Loucy (cell line): ENCODE results near the gene NEUROD4.

Source experiments
- H2AFZ ChIP-seq: fragments of 200-600 bp; sonication (generic); 2 replicates; pipeline ENCODE4 v1.6.0; 2016; ENCODE audit warnings: antibody characterized with exemption, mild to moderate bottlenecking, low read length, moderate library complexity
- H3F3A ChIP-seq: fragments of 200-600 bp; 2 replicates; pipeline ENCODE4 v1.6.0; 2016; ENCODE audit warnings: antibody characterized with exemption, low read depth, mild to moderate bottlenecking
- H3K27me3 ChIP-seq: fragments of 200-600 bp; sonication (generic); 2 replicates; pipeline ENCODE4 v1.6.1; 2014; ENCODE audit warnings: low read length, mild to moderate bottlenecking; ENCODE audit not compliant: insufficient read depth, poor library complexity, severe bottlenecking
- H3K36me3 ChIP-seq: fragments of 200-600 bp; sonication (generic); 2 replicates; pipeline ENCODE4 v1.6.1; 2016; ENCODE audit warnings: low read length; ENCODE audit not compliant: insufficient read depth
- H3K4me1 ChIP-seq: fragments of 200-600 bp; sonication (generic); 2 replicates; pipeline ENCODE4 v1.5.1; 2014; ENCODE audit warnings: low read length, mild to moderate bottlenecking; ENCODE audit not compliant: insufficient read depth, poor library complexity, severe bottlenecking
- H3K4me2 ChIP-seq: fragments of 200-600 bp; sonication (generic); 2 replicates; pipeline ENCODE4 v1.6.0; 2014; ENCODE audit warnings: antibody characterized with exemption, low read length, low read depth, mild to moderate bottlenecking; ENCODE audit not compliant: poor library complexity, severe bottlenecking
- H3K4me3 ChIP-seq: fragments of 200-600 bp; sonication (generic); 2 replicates; pipeline ENCODE4 v1.5.1; 2014; ENCODE audit warnings: low read length, mild to moderate bottlenecking, mixed read lengths; ENCODE audit not compliant: poor library complexity, severe bottlenecking
- H3K79me2 ChIP-seq: fragments of 200-600 bp; sonication (generic); 2 replicates; pipeline ENCODE4 v1.6.1; 2014; ENCODE audit warnings: low read length; ENCODE audit not compliant: insufficient read depth
- H3K9ac ChIP-seq: fragments of 200-600 bp; sonication (generic); 2 replicates; pipeline ENCODE4 v1.6.0; 2014; ENCODE audit warnings: mild to moderate bottlenecking, low read depth, low read length, moderate library complexity; ENCODE audit not compliant: poor library complexity, severe bottlenecking
- H3K9me2 ChIP-seq: fragments of 200-600 bp; sonication (generic); replicated peaks from 2 replicates; pipeline ENCODE4 v1.6.1; 2016; ENCODE audit warnings: low read depth, low read length, mixed read lengths
- H3K9me3 ChIP-seq: fragments of 200-600 bp; sonication (generic); 2 replicates; pipeline ENCODE4 v1.6.1; 2014; ENCODE audit warnings: mild to moderate bottlenecking, antibody characterized with exemption, low read length, low read depth; ENCODE audit not compliant: insufficient read depth
- H4K20me1 ChIP-seq: fragments of 200-600 bp; sonication (generic); 2 replicates; pipeline ENCODE4 v1.6.0; 2014; ENCODE audit warnings: antibody characterized with exemption, low read length, mild to moderate bottlenecking; ENCODE audit not compliant: insufficient read depth, poor library complexity, severe bottlenecking
- EZH2phosphoT487 ChIP-seq: fragments of 200-600 bp; IDR thresholded peaks from 2 replicates; pipeline ENCODE4 v1.6.1; 2018; ENCODE audit warnings: antibody characterized with exemption, mild to moderate bottlenecking, moderate library complexity, borderline replicate concordance
- TF ChIP-seq, protein P1 (sequence below): fragments of 200-600 bp; sonication (generic); conservative IDR thresholded peaks from 2 replicates; pipeline ENCODE4 v1.5.1; 2014; ENCODE audit warnings: mild to moderate bottlenecking, antibody characterized with exemption, low read length

Gene NEUROD4

GRCh38 chr12:55072083-55072482 lies 52.3 kb downstream of the NEUROD4 start:
- H3K9me2 ChIP-seq: no peaks in the 10 kb centered on the region
- H3K4me3 ChIP-seq: no peak overlapping the region
- H3K27me3 ChIP-seq: no peaks in the 10 kb centered on the region
- H3F3A ChIP-seq: no peaks in the 10 kb centered on the region
- no peaks in the 10 kb centered on the region for H3K9me3 ChIP-seq
- no peak overlapping the region for H2AFZ ChIP-seq
- H3K36me3 ChIP-seq: no peaks in the 10 kb centered on the region
- H3K4me2 ChIP-seq: no peak overlapping the region
- H3K9ac ChIP-seq: no peak overlapping the region
- TF ChIP-seq EZH2phosphoT487: no peak
- TF ChIP-seq, protein P1, sequence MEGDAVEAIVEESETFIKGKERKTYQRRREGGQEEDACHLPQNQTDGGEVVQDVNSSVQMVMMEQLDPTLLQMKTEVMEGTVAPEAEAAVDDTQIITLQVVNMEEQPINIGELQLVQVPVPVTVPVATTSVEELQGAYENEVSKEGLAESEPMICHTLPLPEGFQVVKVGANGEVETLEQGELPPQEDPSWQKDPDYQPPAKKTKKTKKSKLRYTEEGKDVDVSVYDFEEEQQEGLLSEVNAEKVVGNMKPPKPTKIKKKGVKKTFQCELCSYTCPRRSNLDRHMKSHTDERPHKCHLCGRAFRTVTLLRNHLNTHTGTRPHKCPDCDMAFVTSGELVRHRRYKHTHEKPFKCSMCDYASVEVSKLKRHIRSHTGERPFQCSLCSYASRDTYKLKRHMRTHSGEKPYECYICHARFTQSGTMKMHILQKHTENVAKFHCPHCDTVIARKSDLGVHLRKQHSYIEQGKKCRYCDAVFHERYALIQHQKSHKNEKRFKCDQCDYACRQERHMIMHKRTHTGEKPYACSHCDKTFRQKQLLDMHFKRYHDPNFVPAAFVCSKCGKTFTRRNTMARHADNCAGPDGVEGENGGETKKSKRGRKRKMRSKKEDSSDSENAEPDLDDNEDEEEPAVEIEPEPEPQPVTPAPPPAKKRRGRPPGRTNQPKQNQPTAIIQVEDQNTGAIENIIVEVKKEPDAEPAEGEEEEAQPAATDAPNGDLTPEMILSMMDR: peak; percentile 95
- H3K79me2 ChIP-seq: no peaks in the 10 kb centered on the region
- no peaks in the 10 kb centered on the region for H3K4me1 ChIP-seq
- H4K20me1 ChIP-seq: no peaks in the 10 kb centered on the region

DNA sequence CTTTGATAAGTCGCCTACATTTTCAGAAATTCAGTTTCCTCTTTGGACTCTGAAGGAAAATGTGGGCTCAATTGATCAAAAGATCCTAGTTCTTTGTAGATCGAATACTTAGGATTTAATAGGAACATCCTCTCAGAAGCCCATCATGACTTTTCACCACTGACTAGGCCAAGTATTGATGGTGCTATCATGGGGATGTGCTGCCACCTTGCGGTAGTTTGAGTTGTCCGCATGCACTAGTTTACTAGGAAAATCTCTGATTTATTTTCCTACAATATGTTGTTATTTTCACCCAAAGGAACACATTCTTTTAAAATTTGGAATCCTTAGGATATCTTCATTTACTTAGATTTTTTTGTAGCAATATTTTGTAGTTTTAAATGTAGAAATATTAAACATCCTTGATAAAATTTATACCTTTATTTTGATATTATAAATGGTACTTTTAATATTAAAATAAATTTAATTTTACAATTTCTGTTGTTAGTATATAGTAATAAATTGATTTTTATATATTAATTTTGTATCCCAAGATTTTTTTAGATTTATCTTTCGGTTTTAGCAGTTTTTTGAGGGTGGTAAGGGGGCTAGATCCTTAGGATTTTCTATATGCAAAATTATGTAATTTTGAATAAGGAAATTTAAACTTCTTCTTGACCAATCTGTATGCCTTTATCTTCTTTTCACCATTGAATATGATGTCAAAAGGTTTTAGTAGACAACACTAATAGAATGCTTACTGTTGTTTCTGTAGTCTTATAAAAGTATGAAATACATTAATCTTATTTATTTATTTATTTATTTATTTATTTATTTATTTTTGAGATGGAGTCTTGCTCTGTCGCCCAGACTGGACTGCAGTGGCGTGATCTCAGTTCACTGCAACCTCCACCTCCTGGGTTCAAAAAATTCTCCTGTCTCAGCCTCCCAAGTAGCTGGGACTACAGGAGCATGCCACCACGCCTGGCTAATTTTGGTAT lies 53.6 kb downstream of the NEUROD4 start:
- Histone ChIP-seq H3K4me3 (no peak overlapping the region), H4K20me1 (no peaks in the 10 kb centered on the region), H3K79me2 (no peaks in the 10 kb centered on the region), H3K4me1 (no peaks in the 10 kb centered on the region), H3K27me3 (no peaks in the 10 kb centered on the region), H3K9me2 (no peaks in the 10 kb centered on the region), H3K36me3 (no peaks in the 10 kb centered on the region), H3K9ac (no peak overlapping the region), H3K9me3 (no peaks in the 10 kb centered on the region), H3K4me2 (no peak overlapping the region), H2AFZ (no peak overlapping the region), H3F3A (no peaks in the 10 kb centered on the region)
- no peak for TF ChIP-seq EZH2phosphoT487
- TF ChIP-seq, protein P1: peak; percentile 96

- H3K9me2 ChIP-seq: no peaks in the 10 kb centered on the region
- H4K20me1 ChIP-seq: no peaks in the 10 kb centered on the region
- H2AFZ ChIP-seq: no peak overlapping the region
- no peaks in the 10 kb centered on the region for H3F3A ChIP-seq
- H3K9ac ChIP-seq: no peak overlapping the region
- H3K9me3 ChIP-seq: no peaks in the 10 kb centered on the region
- no peak overlapping the region for H3K4me2 ChIP-seq
- H3K36me3 ChIP-seq: no peaks in the 10 kb centered on the region
- H3K79me2 ChIP-seq: no peaks in the 10 kb centered on the region
- no peak overlapping the region for H3K4me3 ChIP-seq
- no peak for TF ChIP-seq EZH2phosphoT487
- TF ChIP-seq, protein P1: no peak
- H3K27me3 ChIP-seq: no peaks in the 10 kb centered on the region
- no peaks in the 10 kb centered on the region for H3K4me1 ChIP-seq
Observed at GRCh38 chr12:55074806-55075205, 55.0 kb downstream of the NEUROD4 start.
